NT2/D1 (cell line): ENCODE measurements around the gene GDPD3.

Experiments used
- YY1 ChIP-seq: IDR thresholded peaks from 2 replicates; pipeline ENCODE4 v1.6.1; 2011; ENCODE audit not compliant: insufficient read length, insufficient read depth
- ZNF274 ChIP-seq: IDR thresholded peaks from 2 replicates; pipeline ENCODE4 v1.6.1; 2011; ENCODE audit warnings: mild to moderate bottlenecking, low read depth, low read length

GRCh38 chr16:30117768-30118167 is 4.4 kb upstream of the GDPD3 start:
- TF ChIP-seq ZNF274 (no peak), YY1 (no peak)
